SK-N-MC (cell line): ENCODE data around the gene ANXA2.

ENCODE experiments used
- EZH2 ChIP-seq: fragments of 200-600 bp; sonication (generic); IDR thresholded peaks from one replicate; pipeline ENCODE4 v1.6.1; 2017; ENCODE audit warnings: antibody characterized with exemption
- FOXP2 ChIP-seq: optimal IDR thresholded peaks from 2 replicates; pipeline ENCODE3; 2011; ENCODE audit warnings: mild to moderate bottlenecking, moderate library complexity; ENCODE audit not compliant: insufficient read depth; ENCODE audit errors: extremely low read length, control extremely low read depth
- POLR2AphosphoS5 ChIP-seq: IDR thresholded peaks from 2 replicates; pipeline ENCODE4 v1.6.1; 2012; ENCODE audit warnings: mild to moderate bottlenecking, low read depth, low read length, borderline replicate concordance

DNA sequence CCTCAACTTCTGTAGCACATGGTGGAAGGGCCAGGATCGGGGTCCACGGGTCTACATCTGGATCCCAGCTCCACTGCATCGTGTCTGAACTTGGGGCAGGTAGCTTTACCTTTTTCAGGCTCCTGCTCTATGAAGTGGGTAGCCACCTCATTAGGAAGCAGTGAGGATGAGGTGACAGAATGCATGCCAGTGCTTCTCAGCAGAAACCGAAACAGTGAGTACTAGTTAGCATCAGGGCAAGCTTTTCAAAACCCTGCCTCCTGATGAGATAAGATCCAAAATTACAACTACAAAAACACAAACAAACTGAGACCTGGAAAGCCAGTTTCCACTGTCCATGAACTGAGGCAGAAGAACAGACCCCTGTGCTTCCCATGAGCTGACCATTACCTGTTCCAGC lies 77.4 kb downstream of the ANXA2 start:
- TF ChIP-seq POLR2AphosphoS5 (no peak), EZH2 (no peak), FOXP2 (no peak)
